GM12892 (cell line): ENCODE results near the gene TTC33.

Experiments used
- POLR2A ChIP-seq: IDR thresholded peaks from 2 replicates; pipeline ENCODE4 v1.6.1; 2011; ENCODE audit warnings: low read depth, low read length, control low read depth
- POLR2AphosphoS5 ChIP-seq: IDR thresholded peaks from 2 replicates; pipeline ENCODE4 v1.6.1; 2011; ENCODE audit warnings: low read depth, low read length, control low read depth
- TAF1 ChIP-seq: IDR thresholded peaks from 2 replicates; pipeline ENCODE4 v1.6.1; 2011; ENCODE audit warnings: low read depth, mild to moderate bottlenecking, control low read depth, low read length, borderline replicate concordance

- TF ChIP-seq POLR2AphosphoS5 (no peak), POLR2A (no peak), TAF1 (no peak)
Measured at GRCh38 chr5:40600383-40600782, 155.4 kb downstream of the TTC33 start.
